Measurements from ENCODE around the gene SAMM50. TPM values are rescaled to one million over a fixed set of nuclear protein-coding genes. Genes with fewer than 3 reads are reported as not detected.

The SAMM50 gene
- total and polyA plus RNA-seq, 2 experiments from 2014 or later: 58.6 to 60.3 TPM

DNA sequence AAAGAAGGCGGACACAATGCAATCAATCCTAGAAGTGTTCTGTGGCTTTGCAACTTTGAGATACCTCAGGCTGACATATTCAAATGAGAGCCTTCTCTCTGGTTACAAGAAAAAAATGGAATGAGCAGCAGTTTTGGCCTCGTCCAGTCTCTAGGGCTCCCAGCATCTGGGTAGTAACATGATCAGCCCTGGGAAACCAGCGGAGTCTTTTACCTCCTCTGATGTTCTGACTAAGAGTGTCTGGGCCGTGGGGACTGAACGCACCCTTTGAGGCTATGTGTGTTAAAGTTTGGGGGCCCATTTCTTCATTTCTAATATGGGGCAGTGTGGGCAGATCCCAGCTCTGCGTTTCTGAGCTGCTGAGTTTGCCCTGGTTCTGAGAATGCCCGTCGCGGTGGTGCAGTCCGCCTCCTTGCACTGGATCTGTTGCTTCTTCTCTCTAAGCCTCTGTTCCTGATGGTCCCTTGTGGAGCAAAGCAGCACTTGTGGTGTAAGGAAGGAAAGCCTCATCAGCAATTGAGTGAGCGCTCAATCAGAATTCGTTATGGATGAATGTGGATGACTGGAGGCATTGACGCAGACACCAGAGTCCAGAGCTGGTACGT, 77.0 kb downstream of the SAMM50 start:
- Histone ChIP-seq H3K4me2 (no peak overlapping the region), H3K36me3 (ENCODE audit: insufficient read depth) (no peaks in the 10 kb centered on the region), H3K4me3 (no peak overlapping the region), H4K20me1 (replicated peaks; ENCODE audit: insufficient read depth) (no peaks in the 10 kb centered on the region), H2AFZ (no peak overlapping the region), H3K9me2 (ENCODE audit: insufficient read depth) (no peaks in the 10 kb centered on the region), H3K27me3 (ENCODE audit: insufficient read depth) (no peaks in the 10 kb centered on the region), H3K79me2 (replicated peaks; ENCODE audit: insufficient read depth) (peaks cover 8% of the 10 kb centered on the region; the same call in 1 of the 2 replicates), H3F3A (replicated peaks; ENCODE audit: low read depth) (no peaks in the 10 kb centered on the region), H3K4me1 (ENCODE audit: insufficient read depth) (no peaks in the 10 kb centered on the region; the same call in 1 of the 2 replicates), H3K27ac (ENCODE audit: low read depth) (no peak overlapping the region)
- TF ChIP-seq STAT1 (IDR thresholded peaks at IDR 0.05; ENCODE audit: unreplicated experiment): no peak
- TF ChIP-seq, protein P1, sequence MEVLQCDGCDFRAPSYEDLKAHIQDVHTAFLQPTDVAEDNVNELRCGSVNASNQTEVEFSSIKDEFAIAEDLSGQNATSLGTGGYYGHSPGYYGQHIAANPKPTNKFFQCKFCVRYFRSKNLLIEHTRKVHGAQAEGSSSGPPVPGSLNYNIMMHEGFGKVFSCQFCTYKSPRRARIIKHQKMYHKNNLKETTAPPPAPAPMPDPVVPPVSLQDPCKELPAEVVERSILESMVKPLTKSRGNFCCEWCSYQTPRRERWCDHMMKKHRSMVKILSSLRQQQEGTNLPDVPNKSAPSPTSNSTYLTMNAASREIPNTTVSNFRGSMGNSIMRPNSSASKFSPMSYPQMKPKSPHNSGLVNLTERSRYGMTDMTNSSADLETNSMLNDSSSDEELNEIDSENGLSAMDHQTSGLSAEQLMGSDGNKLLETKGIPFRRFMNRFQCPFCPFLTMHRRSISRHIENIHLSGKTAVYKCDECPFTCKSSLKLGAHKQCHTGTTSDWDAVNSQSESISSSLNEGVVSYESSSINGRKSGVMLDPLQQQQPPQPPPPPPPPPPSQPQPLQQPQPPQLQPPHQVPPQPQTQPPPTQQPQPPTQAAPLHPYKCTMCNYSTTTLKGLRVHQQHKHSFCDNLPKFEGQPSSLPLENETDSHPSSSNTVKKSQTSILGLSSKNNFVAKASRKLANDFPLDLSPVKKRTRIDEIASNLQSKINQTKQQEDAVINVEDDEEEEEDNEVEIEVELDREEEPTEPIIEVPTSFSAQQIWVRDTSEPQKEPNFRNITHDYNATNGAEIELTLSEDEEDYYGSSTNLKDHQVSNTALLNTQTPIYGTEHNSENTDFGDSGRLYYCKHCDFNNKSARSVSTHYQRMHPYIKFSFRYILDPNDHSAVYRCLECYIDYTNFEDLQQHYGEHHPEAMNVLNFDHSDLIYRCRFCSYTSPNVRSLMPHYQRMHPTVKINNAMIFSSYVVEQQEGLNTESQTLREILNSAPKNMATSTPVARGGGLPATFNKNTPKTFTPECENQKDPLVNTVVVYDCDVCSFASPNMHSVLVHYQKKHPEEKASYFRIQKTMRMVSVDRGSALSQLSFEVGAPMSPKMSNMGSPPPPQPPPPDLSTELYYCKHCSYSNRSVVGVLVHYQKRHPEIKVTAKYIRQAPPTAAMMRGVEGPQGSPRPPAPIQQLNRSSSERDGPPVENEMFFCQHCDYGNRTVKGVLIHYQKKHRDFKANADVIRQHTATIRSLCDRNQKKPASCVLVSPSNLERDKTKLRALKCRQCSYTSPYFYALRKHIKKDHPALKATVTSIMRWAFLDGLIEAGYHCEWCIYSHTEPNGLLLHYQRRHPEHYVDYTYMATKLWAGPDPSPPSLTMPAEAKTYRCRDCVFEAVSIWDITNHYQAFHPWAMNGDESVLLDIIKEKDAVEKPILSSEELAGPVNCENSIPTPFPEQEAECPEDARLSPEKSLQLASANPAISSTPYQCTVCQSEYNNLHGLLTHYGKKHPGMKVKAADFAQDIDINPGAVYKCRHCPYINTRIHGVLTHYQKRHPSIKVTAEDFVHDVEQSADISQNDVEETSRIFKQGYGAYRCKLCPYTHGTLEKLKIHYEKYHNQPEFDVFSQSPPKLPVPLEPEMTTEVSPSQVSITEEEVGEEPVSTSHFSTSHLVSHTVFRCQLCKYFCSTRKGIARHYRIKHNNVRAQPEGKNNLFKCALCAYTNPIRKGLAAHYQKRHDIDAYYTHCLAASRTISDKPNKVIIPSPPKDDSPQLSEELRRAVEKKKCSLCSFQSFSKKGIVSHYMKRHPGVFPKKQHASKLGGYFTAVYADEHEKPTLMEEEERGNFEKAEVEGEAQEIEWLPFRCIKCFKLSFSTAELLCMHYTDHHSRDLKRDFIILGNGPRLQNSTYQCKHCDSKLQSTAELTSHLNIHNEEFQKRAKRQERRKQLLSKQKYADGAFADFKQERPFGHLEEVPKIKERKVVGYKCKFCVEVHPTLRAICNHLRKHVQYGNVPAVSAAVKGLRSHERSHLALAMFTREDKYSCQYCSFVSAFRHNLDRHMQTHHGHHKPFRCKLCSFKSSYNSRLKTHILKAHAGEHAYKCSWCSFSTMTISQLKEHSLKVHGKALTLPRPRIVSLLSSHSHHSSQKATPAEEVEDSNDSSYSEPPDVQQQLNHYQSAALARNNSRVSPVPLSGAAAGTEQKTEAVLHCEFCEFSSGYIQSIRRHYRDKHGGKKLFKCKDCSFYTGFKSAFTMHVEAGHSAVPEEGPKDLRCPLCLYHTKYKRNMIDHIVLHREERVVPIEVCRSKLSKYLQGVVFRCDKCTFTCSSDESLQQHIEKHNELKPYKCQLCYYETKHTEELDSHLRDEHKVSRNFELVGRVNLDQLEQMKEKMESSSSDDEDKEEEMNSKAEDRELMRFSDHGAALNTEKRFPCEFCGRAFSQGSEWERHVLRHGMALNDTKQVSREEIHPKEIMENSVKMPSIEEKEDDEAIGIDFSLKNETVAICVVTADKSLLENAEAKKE (CRISPR knock-in tag; IDR thresholded peaks at IDR 0.05): no peak
- Mint-ChIP-seq H3K4me1 (peaks cover 6% of the 10 kb centered on the region), H3K27ac (no peak overlapping the region), H3K27me3 (ENCODE audit: insufficient read depth, low read depth, poor library complexity) (peaks cover 3% of the 10 kb centered on the region), H3K9me3 (no peaks in the 10 kb centered on the region), H3K4me3 (no peak overlapping the region), H3K36me3 (ENCODE audit: low read depth) (no peaks in the 10 kb centered on the region)
- DNase-seq (ENCODE audit: low spot score) (no peak), ATAC-seq (no peak)

- H3K27me3 Mint-ChIP-seq (ENCODE audit: insufficient read depth, low read depth, poor library complexity): peaks cover 3% of the 10 kb centered on the region
- H3F3A ChIP-seq (replicated peaks; ENCODE audit: low read depth): no peaks in the 10 kb centered on the region
- H3K27ac Mint-ChIP-seq: no peak overlapping the region
- H2AFZ ChIP-seq: no peak overlapping the region
- no peaks in the 10 kb centered on the region for H4K20me1 ChIP-seq (replicated peaks; ENCODE audit: insufficient read depth)
- H3K9me2 ChIP-seq (ENCODE audit: insufficient read depth): no peaks in the 10 kb centered on the region
- no peak overlapping the region for H3K4me3 ChIP-seq
- DNase-seq (ENCODE audit: low spot score): no peak
- no peak overlapping the region for H3K4me3 Mint-ChIP-seq
- no peaks in the 10 kb centered on the region for H3K9me3 Mint-ChIP-seq
- 0 out of 2 replicates have a peak overlapping the region, but pooled peaks have one; percentile 35 for H3K4me2 ChIP-seq
- no peaks in the 10 kb centered on the region for H3K36me3 Mint-ChIP-seq (ENCODE audit: low read depth)
- H3K79me2 ChIP-seq (replicated peaks; ENCODE audit: insufficient read depth): peaks cover 3% of the 10 kb centered on the region; the same call in 1 of the 2 replicates
- peaks cover 6% of the 10 kb centered on the region for H3K4me1 Mint-ChIP-seq
- H3K27me3 ChIP-seq (ENCODE audit: insufficient read depth): no peaks in the 10 kb centered on the region
- no peaks in the 10 kb centered on the region for H3K4me1 ChIP-seq (ENCODE audit: insufficient read depth)
- no peaks in the 10 kb centered on the region for H3K36me3 ChIP-seq (ENCODE audit: insufficient read depth)
- H3K27ac ChIP-seq (ENCODE audit: low read depth): 0 out of 2 replicates have a peak overlapping the region, but pooled peaks have one; percentile 10
- ATAC-seq: no peak
- no peak for TF ChIP-seq POLR2AphosphoS5 (IDR thresholded peaks at IDR 0.05; ENCODE audit: low read depth)
- TF ChIP-seq ZNF114 (CRISPR knock-in tag; IDR thresholded peaks at IDR 0.05): no peak
- TF ChIP-seq EZH2 (IDR thresholded peaks at IDR 0.05; ENCODE audit: low read depth, unreplicated experiment): no peak
- TF ChIP-seq, protein P1 (CRISPR knock-in tag; IDR thresholded peaks at IDR 0.05): no peak
- no peak for TF ChIP-seq STAT1 (IDR thresholded peaks at IDR 0.05; ENCODE audit: unreplicated experiment)
- no peak for TF ChIP-seq CREB1 (CRISPR knock-in tag; IDR thresholded peaks at IDR 0.05; ENCODE audit: low read depth)
Measured at GRCh38 chr22:44033287-44033686, 78.0 kb downstream of the SAMM50 start.
